Endothelial cell of umbilical vein (primary cell): ENCODE results near the gene HLA-B. TPM values are rescaled to one million over a fixed set of nuclear protein-coding genes. Genes with fewer than 3 reads are reported as not detected.
"Not testable (repeated sequence)": the region's sequence is repeated elsewhere in the genome, so short reads cannot be mapped to it uniquely, and the experiment has no call there.

Experiments
- BruUV-seq: library from RNA; stranded (reverse); fragments of 400-500 nt; replicated peaks from 2 replicates; lab custom pipeline; 2021; lab: Mats Ljungman, UMichigan
- CTCF ChIA-PET: fragments of 300-600, 350-600 bp; sonication (Branson Sonifier 250); formaldehyde crosslinking; loops from one replicate; lab custom pipeline; 2021; ENCODE audit warnings: antibody characterized with exemption, inconsistent platforms; lab: Charles Lee
- POLR2A ChIA-PET: fragments of 300-600, 350-600 bp; sonication (Branson Sonifier 250); formaldehyde crosslinking; loops from one replicate; lab custom pipeline; 2021; ENCODE audit warnings: antibody characterized with exemption, inconsistent platforms; lab: Charles Lee
- DNase-seq: peaks from one replicate; pipeline ENCODE4 v3.0.0-alpha.2; 2011; ENCODE audit warnings: low read depth, low spot score
- FAIRE-seq: peaks from 2 replicates; lab custom pipeline; 2011; peaks lifted over from hg19 to GRCh38; lab: Jason Lieb, UNC
- H2AFZ ChIP-seq: 2 replicates; pipeline ENCODE4 v1.6.0; 2012; ENCODE audit warnings: low read depth, low read length, control low read depth, inconsistent platforms
- H3K27ac ChIP-seq: 2 replicates; pipeline ENCODE4 v1.5.1; 2011; ENCODE audit warnings: low read depth, mild to moderate bottlenecking, control low read depth, low read length, moderate library complexity; ENCODE audit not compliant: insufficient read depth
- H3K27me3 ChIP-seq, 2 experiments: 2 replicates each; pipeline versions ENCODE4 v1.6.0 to v1.6.1; 2011; ENCODE audit warnings: low read length in 2 of 2, mixed read lengths in 1 of 2; ENCODE audit not compliant: control insufficient read depth in 2 of 2, insufficient read depth in 2 of 2
- H3K36me3 ChIP-seq, 2 experiments: 2 replicates in 1 of 2; 3 replicates in 1 of 2; pipeline ENCODE4 v1.5.1; 2011; ENCODE audit warnings: low read length in 2 of 2, mild to moderate bottlenecking in 1 of 2, moderate library complexity in 1 of 2; ENCODE audit not compliant: control insufficient read depth in 2 of 2, insufficient read depth in 2 of 2; ENCODE audit errors: extremely low read depth in 1 of 2
- H3K4me1 ChIP-seq: 3 replicates; pipeline ENCODE4 v1.5.1; 2011; ENCODE audit warnings: mild to moderate bottlenecking, low read length; ENCODE audit not compliant: control insufficient read depth, insufficient read depth; ENCODE audit errors: extremely low read depth
- H3K4me2 ChIP-seq: 2 replicates; pipeline ENCODE4 v1.6.1; 2011; ENCODE audit warnings: low read length, control low read depth, mixed read lengths; ENCODE audit not compliant: insufficient read depth
- H3K4me3 ChIP-seq, 3 experiments: fragments of 200-600 bp in 1 of 3; sonication (generic), shearing (Covaris generic) in 1 of 3; replicated peaks in 1 of 3; 2 replicates each; pipeline ENCODE4 v1.5.1; 2011 to 2016; ENCODE audit warnings: control low read depth in 3 of 3, low read length in 3 of 3, mild to moderate bottlenecking in 2 of 3, inconsistent platforms in 1 of 3, low read depth in 1 of 3, moderate library complexity in 1 of 3; ENCODE audit not compliant: insufficient read depth in 1 of 3
- H3K79me2 ChIP-seq: 2 replicates; pipeline ENCODE4 v1.6.0; 2012; ENCODE audit warnings: low read length, inconsistent platforms; ENCODE audit not compliant: control insufficient read depth, insufficient read depth
- H3K9ac ChIP-seq: replicated peaks from 2 replicates; pipeline ENCODE3; 2011; ENCODE audit warnings: low read length, control low read depth; ENCODE audit not compliant: insufficient read depth; ENCODE audit errors: extremely low read depth
- H3K9me1 ChIP-seq: replicated peaks from 3 replicates; pipeline ENCODE4 v1.6.0; 2011; ENCODE audit warnings: mild to moderate bottlenecking, low read length; ENCODE audit not compliant: control insufficient read depth, insufficient read depth; ENCODE audit errors: extremely low read depth
- H3K9me3 ChIP-seq: replicated peaks from 2 replicates; pipeline ENCODE4 v1.5.1; 2012; ENCODE audit warnings: low read length, inconsistent platforms; ENCODE audit not compliant: control insufficient read depth, insufficient read depth
- H4K20me1 ChIP-seq: replicated peaks from 2 replicates; pipeline ENCODE3; 2011; ENCODE audit warnings: mild to moderate bottlenecking, low read length; ENCODE audit not compliant: control insufficient read depth, insufficient read depth; ENCODE audit errors: extremely low read depth
- EZH2 ChIP-seq: IDR thresholded peaks from 2 replicates; pipeline ENCODE4 v1.6.1; 2012; ENCODE audit warnings: borderline replicate concordance, low read depth, mild to moderate bottlenecking, moderate library complexity, low read length, inconsistent platforms; ENCODE audit not compliant: severe bottlenecking
- FOS ChIP-seq: IDR thresholded peaks from 2 replicates; pipeline ENCODE4 v1.6.1; 2011; ENCODE audit warnings: mild to moderate bottlenecking, low read length, moderate library complexity, borderline replicate concordance; ENCODE audit not compliant: insufficient read depth
- GATA2 ChIP-seq: IDR thresholded peaks from 2 replicates; pipeline ENCODE4 v1.7.0; 2011; ENCODE audit warnings: low read depth, mild to moderate bottlenecking, moderate library complexity, mixed read lengths, low read length; ENCODE audit not compliant: insufficient read length, insufficient read depth
- JUN ChIP-seq: IDR thresholded peaks from 2 replicates; pipeline ENCODE4 v1.6.1; 2011; ENCODE audit warnings: borderline replicate concordance, low read depth; ENCODE audit not compliant: insufficient read length, insufficient read depth
- MAX ChIP-seq: IDR thresholded peaks from 2 replicates; pipeline ENCODE4 v1.6.1; 2011; ENCODE audit not compliant: insufficient read depth, insufficient read length
- MYC ChIP-seq: IDR thresholded peaks from one replicate; pipeline ENCODE4 v1.6.1; 2011; ENCODE audit warnings: mild to moderate bottlenecking, low read depth, low read length
- POLR2A ChIP-seq: IDR thresholded peaks from 2 replicates; pipeline ENCODE4 v1.6.1; 2012; ENCODE audit warnings: low read depth, mild to moderate bottlenecking, control low read depth, low read length
- POLR2AphosphoS5 ChIP-seq: IDR thresholded peaks from 2 replicates; pipeline ENCODE4 v1.6.1; 2012; ENCODE audit warnings: low read depth, mild to moderate bottlenecking, control low read depth, low read length, moderate library complexity; ENCODE audit not compliant: insufficient read depth
- dilution Hi-C: fragments of 300-500 bp; cut with MboI; formaldehyde crosslinking; loops from one replicate; pipeline ENCODE4 v1.15.0; 2019; ENCODE audit warnings: low sequenced_read_pairs; ENCODE audit not compliant: extremely low pct_ligation_motif_present
- intact Hi-C: fragments of 100-400 bp; cut with micrococcal nuclease; formaldehyde crosslinking; loops from one replicate; pipeline ENCODE4 v1.10.0; 2022
- polyA plus RNA-seq, 4 experiments: library from polyadenylated mRNA; depleted of rRNA in 3 of 4; stranded (reverse) in 3 of 4; unstranded in 1 of 4; fragments of >200 nt; gene quantifications; 2 replicates each; pipeline versions ENCODE4 v1.2.1 to v1.2.3, GENCODE V29; 2011 to 2012; ENCODE audit warnings: missing spikeins in 1 of 4
- total RNA-seq: library from RNA; stranded (reverse); gene quantifications from 2 replicates; pipeline ENCODE4 v1.2.3, GENCODE V29; 2021
- TF ChIP-seq, protein P1 (sequence below), 2 donors: IDR thresholded peaks; 1 replicate in 1 of 2; 2 replicates in 1 of 2; pipeline ENCODE4 v1.5.1; 2011; ENCODE audit warnings: low read length in 2 of 2, mild to moderate bottlenecking in 2 of 2, moderate library complexity in 2 of 2, control low read depth in 1 of 2, inconsistent platforms in 1 of 2, low read depth in 1 of 2; ENCODE audit not compliant: insufficient read depth in 1 of 2; ENCODE audit errors: extremely low read depth in 1 of 2

HLA-B gene
- total and polyA plus RNA-seq, 2 donors (not counting 3 experiments of a cell fraction or from before 2014, with no cell fraction given): 119 to 126 TPM

DNA sequence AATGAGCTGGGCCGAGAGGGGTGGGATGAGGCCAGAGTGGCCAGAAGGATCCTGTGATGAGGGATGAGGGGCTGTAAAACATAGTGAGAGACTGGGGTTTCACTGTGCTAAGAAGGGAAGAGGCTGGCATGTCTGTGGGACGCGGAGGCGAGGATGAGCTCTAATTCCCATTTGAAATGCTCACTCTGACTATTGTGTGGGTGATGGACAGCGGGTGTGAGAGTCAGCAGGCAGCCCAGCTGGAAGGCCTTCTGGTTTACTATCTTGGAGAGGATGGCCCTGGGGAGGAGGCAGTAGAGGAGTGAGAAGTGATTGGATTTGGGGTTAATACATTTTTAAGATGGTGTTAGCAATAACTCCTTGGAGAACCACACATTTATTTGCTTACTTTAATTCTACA lies 37.0 kb upstream of the HLA-B start:
- peaks cover 14% of the 10 kb centered on the region for H3K4me1 ChIP-seq
- H3K27ac ChIP-seq: no peak overlapping the region
- H3K9me1 ChIP-seq: no peaks in the 10 kb centered on the region
- no peaks in the 10 kb centered on the region for H3K9me3 ChIP-seq
- ChIA-PET POLR2A (no interaction called here), CTCF (interaction anchor here (0.9 to 2.4 kb wide), 2 partner anchors 27 to 48 kb away, joined by 3 to 12 read pairs; no protein-coding TSS in a partner anchor)
- H3K4me3 ChIP-seq: no peak overlapping the region
- no peaks in the 10 kb centered on the region for H4K20me1 ChIP-seq
- no peaks in the 10 kb centered on the region for H3K79me2 ChIP-seq
- DNase-seq (no peak), FAIRE-seq (no peak)
- H3K36me3 ChIP-seq: no peaks in the 10 kb centered on the region
- no peak overlapping the region for H2AFZ ChIP-seq
- no peak overlapping the region for H3K9ac ChIP-seq
- dilution Hi-C loops (no loop called here), intact Hi-C loops (no loop called here)
- H3K27me3 ChIP-seq: no peaks in the 10 kb centered on the region
- no TSS peak for BruUV-seq
- H3K4me2 ChIP-seq: no peak overlapping the region
- TF ChIP-seq MAX (no peak), POLR2A (no peak), POLR2AphosphoS5 (no peak), EZH2 (no peak), MYC (no peak), FOS (no peak), JUN (no peak), GATA2 (no peak)
- TF ChIP-seq, protein P1, sequence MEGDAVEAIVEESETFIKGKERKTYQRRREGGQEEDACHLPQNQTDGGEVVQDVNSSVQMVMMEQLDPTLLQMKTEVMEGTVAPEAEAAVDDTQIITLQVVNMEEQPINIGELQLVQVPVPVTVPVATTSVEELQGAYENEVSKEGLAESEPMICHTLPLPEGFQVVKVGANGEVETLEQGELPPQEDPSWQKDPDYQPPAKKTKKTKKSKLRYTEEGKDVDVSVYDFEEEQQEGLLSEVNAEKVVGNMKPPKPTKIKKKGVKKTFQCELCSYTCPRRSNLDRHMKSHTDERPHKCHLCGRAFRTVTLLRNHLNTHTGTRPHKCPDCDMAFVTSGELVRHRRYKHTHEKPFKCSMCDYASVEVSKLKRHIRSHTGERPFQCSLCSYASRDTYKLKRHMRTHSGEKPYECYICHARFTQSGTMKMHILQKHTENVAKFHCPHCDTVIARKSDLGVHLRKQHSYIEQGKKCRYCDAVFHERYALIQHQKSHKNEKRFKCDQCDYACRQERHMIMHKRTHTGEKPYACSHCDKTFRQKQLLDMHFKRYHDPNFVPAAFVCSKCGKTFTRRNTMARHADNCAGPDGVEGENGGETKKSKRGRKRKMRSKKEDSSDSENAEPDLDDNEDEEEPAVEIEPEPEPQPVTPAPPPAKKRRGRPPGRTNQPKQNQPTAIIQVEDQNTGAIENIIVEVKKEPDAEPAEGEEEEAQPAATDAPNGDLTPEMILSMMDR (IDR thresholded peaks at IDR 0.05; ENCODE audit: extremely low read depth in 1 of 2, insufficient read depth in 1 of 2, low read depth in 1 of 2, low read length in 2 of 2): no peak

- H3K9me1 ChIP-seq, H3K79me2 ChIP-seq, H3K36me3 ChIP-seq, CTCF ChIA-PET, FAIRE-seq, DNase-seq, H3K4me3 ChIP-seq, intact Hi-C loops, H3K9me3 ChIP-seq, H3K4me2 ChIP-seq, H3K4me1 ChIP-seq, H4K20me1 ChIP-seq, H3K27ac ChIP-seq, POLR2A ChIA-PET, H3K9ac ChIP-seq, dilution Hi-C loops, H3K27me3 ChIP-seq, H2AFZ ChIP-seq, BruUV-seq: not testable (repeated sequence)
Observed at GRCh38 chr6:31389802-31390132, 32.8 kb upstream of the HLA-B start.
